Activated CD8-positive, alpha-beta T cell treated with anti-CD3 and anti-CD28 coated beads for 36 hours (primary cell): ENCODE measurements around the gene OSBP. TPM values are rescaled to one million over a fixed set of nuclear protein-coding genes. Genes with fewer than 3 reads are reported as not detected.

ENCODE experiments used
- ATAC-seq: fragments of 200-7000 bp; cut with Tn5 transposase; one replicate; pipeline ENCODE4 v1.10.0; 2021; ENCODE audit warnings: mild to moderate bottlenecking, moderate library complexity
- CTCF ChIA-PET: fragments of 350-600 bp; sonication (Branson Sonifier 250); formaldehyde crosslinking; loops from one replicate; lab custom pipeline; 2021; ENCODE audit warnings: antibody characterized with exemption; lab: Charles Lee
- POLR2A ChIA-PET: fragments of 350-600 bp; sonication (Branson Sonifier 250); formaldehyde crosslinking; loops from one replicate; lab custom pipeline; 2021; ENCODE audit warnings: antibody characterized with exemption; lab: Charles Lee
- DNase-seq: peaks from one replicate; pipeline ENCODE4 v3.0.0-alpha.2; 2020
- H3K27ac Mint-ChIP-seq: one replicate; pipeline ENCODE4 v1.8.0; 2021; ENCODE audit warnings: mild to moderate bottlenecking, mixed read lengths
- H3K27me3 Mint-ChIP-seq: one replicate; pipeline ENCODE4 v1.8.0; 2021; ENCODE audit warnings: mixed read lengths
- H3K36me3 Mint-ChIP-seq: one replicate; pipeline ENCODE4 v1.8.0; 2021; ENCODE audit warnings: low read depth, mixed read lengths
- H3K4me1 Mint-ChIP-seq: one replicate; pipeline ENCODE4 v1.8.0; 2021; ENCODE audit warnings: low read depth, mixed read lengths
- H3K4me3 Mint-ChIP-seq: one replicate; pipeline ENCODE4 v1.8.0; 2021; ENCODE audit warnings: mild to moderate bottlenecking, moderate library complexity, mixed read lengths
- H3K9me3 Mint-ChIP-seq: one replicate; pipeline ENCODE4 v1.8.0; 2021; ENCODE audit warnings: mixed read lengths
- intact Hi-C: fragments of 100-400 bp; cut with micrococcal nuclease; formaldehyde crosslinking; loops from one replicate; pipeline ENCODE4 v1.10.0; 2022
- total RNA-seq, 2 experiments: library from RNA; stranded (reverse); gene quantifications; one replicate each; pipeline ENCODE4 v1.2.3, GENCODE V29; 2021
- TF ChIP-seq, protein P1 (sequence below): fragments of 200-600 bp; IDR thresholded peaks from one replicate; pipeline ENCODE4 v1.8.0; 2022; ENCODE audit warnings: antibody characterized with exemption, mild to moderate bottlenecking

OSBP gene
- total RNA-seq, 2 experiments from 2014 or later = 38.1 to 41.0 TPM

DNA sequence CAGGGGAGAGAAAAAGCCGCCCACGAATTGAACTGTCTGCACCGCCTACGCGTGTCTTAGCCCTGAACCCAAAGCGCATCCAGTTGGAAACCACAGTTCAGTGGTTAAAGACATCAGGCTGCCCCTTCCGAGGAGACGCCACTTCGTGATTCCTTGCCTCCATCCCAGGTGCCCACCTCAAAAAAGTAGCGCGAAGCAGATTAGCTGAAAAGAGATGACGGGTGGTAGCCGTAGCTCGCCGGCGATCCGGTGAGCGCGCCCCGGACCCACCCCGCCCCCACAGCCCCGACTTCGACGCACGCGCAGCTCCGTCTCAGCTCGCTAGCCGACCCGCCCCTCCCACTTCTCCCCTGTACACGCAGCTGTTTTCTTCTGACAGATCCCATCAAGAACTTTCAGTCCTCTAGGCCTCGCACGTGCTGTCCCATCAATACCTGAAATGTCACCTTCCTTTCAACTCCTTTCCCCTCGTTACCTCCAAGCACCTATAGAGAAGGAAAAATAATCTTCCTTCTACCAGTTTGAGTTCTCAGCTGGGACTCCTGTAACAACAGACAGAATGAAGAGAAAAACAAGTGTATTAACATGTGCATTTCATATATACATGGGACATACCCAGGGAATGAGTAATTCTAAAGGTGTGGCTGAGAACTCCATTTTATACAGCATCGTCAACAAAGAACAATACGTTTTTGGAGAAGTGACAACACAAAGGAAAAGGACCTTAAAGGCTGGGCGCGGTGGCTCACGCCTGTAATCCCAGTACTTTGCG is 54.7 kb downstream of the OSBP start:
- H3K9me3 Mint-ChIP-seq = no peaks in the 10 kb centered on the region
- ATAC-seq (peak; percentile 55), DNase-seq (peak; percentile 92)
- TF ChIP-seq, protein P1, sequence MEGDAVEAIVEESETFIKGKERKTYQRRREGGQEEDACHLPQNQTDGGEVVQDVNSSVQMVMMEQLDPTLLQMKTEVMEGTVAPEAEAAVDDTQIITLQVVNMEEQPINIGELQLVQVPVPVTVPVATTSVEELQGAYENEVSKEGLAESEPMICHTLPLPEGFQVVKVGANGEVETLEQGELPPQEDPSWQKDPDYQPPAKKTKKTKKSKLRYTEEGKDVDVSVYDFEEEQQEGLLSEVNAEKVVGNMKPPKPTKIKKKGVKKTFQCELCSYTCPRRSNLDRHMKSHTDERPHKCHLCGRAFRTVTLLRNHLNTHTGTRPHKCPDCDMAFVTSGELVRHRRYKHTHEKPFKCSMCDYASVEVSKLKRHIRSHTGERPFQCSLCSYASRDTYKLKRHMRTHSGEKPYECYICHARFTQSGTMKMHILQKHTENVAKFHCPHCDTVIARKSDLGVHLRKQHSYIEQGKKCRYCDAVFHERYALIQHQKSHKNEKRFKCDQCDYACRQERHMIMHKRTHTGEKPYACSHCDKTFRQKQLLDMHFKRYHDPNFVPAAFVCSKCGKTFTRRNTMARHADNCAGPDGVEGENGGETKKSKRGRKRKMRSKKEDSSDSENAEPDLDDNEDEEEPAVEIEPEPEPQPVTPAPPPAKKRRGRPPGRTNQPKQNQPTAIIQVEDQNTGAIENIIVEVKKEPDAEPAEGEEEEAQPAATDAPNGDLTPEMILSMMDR = no peak
- peak overlapping the region; percentile 95 for H3K27ac Mint-ChIP-seq
- H3K27me3 Mint-ChIP-seq = peaks cover 2% of the 10 kb centered on the region
- peak overlapping the region; percentile 90 for H3K4me3 Mint-ChIP-seq
- H3K36me3 Mint-ChIP-seq = peaks cover 3% of the 10 kb centered on the region
- ChIA-PET CTCF (interaction anchor here (1.2 to 2.2 kb wide), 5 partner anchors 9 to 109 kb away, joined by 3 to 7 read pairs (median 5); no protein-coding TSS in a partner anchor), POLR2A (interaction anchor here (1.0 to 5.0 kb wide), 5 partner anchors 11 to 108 kb away, joined by 3 to 29 read pairs (median 3); partner anchors contain the start of genes OSBP and PATL1)
- intact Hi-C loops = no loop called here
- H3K4me1 Mint-ChIP-seq = peaks cover 35% of the 10 kb centered on the region

DNA sequence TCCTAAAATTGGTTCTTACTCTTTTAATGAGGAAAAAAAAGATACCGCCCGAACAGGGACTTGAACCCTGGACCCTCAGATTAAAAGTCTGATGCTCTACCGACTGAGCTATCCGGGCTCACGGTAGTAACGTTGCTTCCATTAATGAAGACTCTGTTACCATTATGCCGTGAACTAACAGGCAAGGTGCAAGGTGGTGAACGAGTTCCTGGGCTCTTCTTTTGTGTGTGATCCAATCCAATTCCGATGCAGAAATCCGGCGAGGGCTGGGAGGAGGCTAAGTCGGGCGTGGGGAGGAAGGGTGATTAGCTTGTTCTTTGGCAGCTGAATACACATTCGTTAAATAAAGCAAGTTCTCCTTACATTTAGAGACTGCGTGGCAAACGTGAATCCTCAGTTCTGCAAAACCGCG is 55.3 kb downstream of the OSBP start:
- TF ChIP-seq, protein P1 = no peak
- DNase-seq (peak; percentile 85), ATAC-seq (peak; percentile 28)
- POLR2A ChIA-PET = interaction anchor here (1.0 to 5.0 kb wide), 4 partner anchors 10 to 109 kb away, joined by 3 to 29 read pairs (median 5); partner anchors contain the start of genes OSBP and PATL1
- Mint-ChIP-seq H3K27me3 (peaks cover 2% of the 10 kb centered on the region), H3K36me3 (peaks cover 3% of the 10 kb centered on the region), H3K4me1 (peaks cover 39% of the 10 kb centered on the region), H3K9me3 (no peaks in the 10 kb centered on the region), H3K4me3 (peak overlapping the region; percentile 90), H3K27ac (peak overlapping the region; percentile 95)
- CTCF ChIA-PET = interaction anchor here (1.2 to 2.2 kb wide), 5 partner anchors 9 to 109 kb away, joined by 3 to 7 read pairs (median 5); no protein-coding TSS in a partner anchor
- intact Hi-C loops = no loop called here

DNA sequence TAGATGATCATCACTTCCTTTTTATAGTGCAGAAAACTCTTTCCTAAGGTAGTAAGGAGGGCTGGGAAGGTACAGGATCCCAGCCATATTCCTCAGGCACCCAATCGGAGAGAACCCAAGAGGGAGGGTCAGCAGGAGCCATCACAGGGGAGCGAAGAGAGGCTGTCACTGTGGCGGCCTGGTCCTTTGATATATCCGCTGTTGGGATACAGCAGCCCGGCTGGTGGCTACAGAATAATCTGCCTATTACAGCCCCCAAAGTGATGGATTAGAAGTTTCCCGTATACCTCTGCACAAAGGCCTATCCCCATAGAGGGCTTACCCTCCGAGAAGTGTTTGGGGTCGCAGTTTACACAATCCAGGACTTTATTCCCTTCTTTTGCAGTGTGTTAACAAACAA is 55.7 kb downstream of the OSBP start:
- H3K27ac Mint-ChIP-seq = peak overlapping the region; percentile 95
- peaks cover 39% of the 10 kb centered on the region for H3K4me1 Mint-ChIP-seq
- CTCF ChIA-PET = interaction anchor here (1.2 to 2.2 kb wide), 5 partner anchors 8 to 110 kb away, joined by 3 to 7 read pairs (median 5); no protein-coding TSS in a partner anchor
- POLR2A ChIA-PET = interaction anchor here (1.0 to 5.0 kb wide), 3 partner anchors 10 to 103 kb away, joined by 3 to 29 read pairs (median 7); partner anchors contain the start of gene OSBP
- H3K9me3 Mint-ChIP-seq = no peaks in the 10 kb centered on the region
- peaks cover 3% of the 10 kb centered on the region for H3K36me3 Mint-ChIP-seq
- H3K27me3 Mint-ChIP-seq = peaks cover 2% of the 10 kb centered on the region
- H3K4me3 Mint-ChIP-seq = peak overlapping the region; percentile 90
- TF ChIP-seq, protein P1 = no peak
- ATAC-seq (no peak), DNase-seq (peak; percentile 12)
- intact Hi-C loops = no loop called here

DNA sequence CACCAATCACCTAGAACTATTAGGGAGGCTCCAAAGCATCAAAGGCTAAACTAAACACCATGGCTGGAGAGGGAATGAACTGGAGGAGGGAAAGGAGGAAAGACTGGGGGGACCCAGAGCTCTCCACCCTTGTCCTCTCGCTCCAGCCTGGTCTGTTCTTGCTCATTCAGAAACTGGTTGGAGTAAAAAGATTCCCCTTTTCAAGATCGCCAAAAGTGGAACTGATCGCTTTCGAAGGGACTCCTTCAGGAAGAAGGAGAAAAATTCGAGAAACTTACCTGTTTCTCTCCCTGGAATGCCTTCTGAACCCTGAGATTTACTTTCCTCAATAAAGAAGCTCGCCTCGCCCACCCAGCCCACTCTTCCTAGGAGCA is 57.3 kb downstream of the OSBP start:
- Mint-ChIP-seq H3K4me1 (peaks cover 39% of the 10 kb centered on the region), H3K4me3 (peak overlapping the region; percentile 78), H3K27ac (peak overlapping the region; percentile 30), H3K27me3 (peaks cover 2% of the 10 kb centered on the region), H3K36me3 (peaks cover 3% of the 10 kb centered on the region), H3K9me3 (no peaks in the 10 kb centered on the region)
- ATAC-seq (no peak), DNase-seq (no peak)
- TF ChIP-seq, protein P1 = no peak
- intact Hi-C loops = no loop called here
- ChIA-PET CTCF (interaction anchor here (1.1 to 1.4 kb wide), 4 partner anchors 8 to 111 kb away, joined by 3 to 5 read pairs (median 4); partner anchors contain the start of gene PATL1), POLR2A (interaction anchor here (1.0 to 5.0 kb wide), 4 partner anchors 8 to 111 kb away, joined by 3 to 29 read pairs (median 5); partner anchors contain the start of gene PATL1)
